SK-N-SH treated with all-trans-retinoic acid at 6 μM for 48 hours (cell line): ENCODE measurements around the gene PPP1CC.

ENCODE experiments used
- CREB5 ChIP-seq: fragments of 250-450 bp; sonication (Bioruptor Pico); IDR thresholded peaks from 2 replicates; pipeline ENCODE4 v1.5.1; 2020; ENCODE audit warnings: low read depth, mild to moderate bottlenecking, moderate library complexity
- CSRNP3 ChIP-seq: fragments of 250-450 bp; sonication (Bioruptor Pico); IDR thresholded peaks from 2 replicates; pipeline ENCODE4 v1.5.1; 2021; ENCODE audit warnings: mild to moderate bottlenecking, moderate library complexity
- TCF4 ChIP-seq: fragments of 250-450 bp; sonication (Bioruptor Pico); IDR thresholded peaks from 2 replicates; pipeline ENCODE4 v1.8.0; 2021; ENCODE audit warnings: mild to moderate bottlenecking, moderate library complexity, borderline replicate concordance
- ZNF70 ChIP-seq: fragments of 450-650 bp; formaldehyde crosslinking; IDR thresholded peaks from 2 replicates; pipeline ENCODE4 v1.5.0; 2020; ENCODE audit warnings: mild to moderate bottlenecking, moderate library complexity

- TF ChIP-seq ZNF70: no peak
- TF ChIP-seq CREB5 (CRISPR knock-in tag): no peak
- TF ChIP-seq TCF4 (CRISPR knock-in tag): no peak
- no peak for TF ChIP-seq CSRNP3 (CRISPR knock-in tag)
Observed at GRCh38 chr12:110739488-110739887, 3.2 kb downstream of the PPP1CC start.
